ENCODE measurements around the gene SLC29A2.

- no peak for TF ChIP-seq CTCF (IDR thresholded peaks at IDR 0.05)
- TF ChIP-seq POLR2A (IDR thresholded peaks at IDR 0.05), result no peak
Observed at GRCh38 chr11:66345316-66345649, 26.3 kb downstream of the SLC29A2 start.
